Dermis blood vessel endothelial cell (primary cell): Measurements from ENCODE around the gene ATP5MK. TPM values are rescaled to one million over a fixed set of nuclear protein-coding genes. Genes with fewer than 3 reads are reported as not detected.
"Not testable (repeated sequence)": the region's sequence is repeated elsewhere in the genome, so short reads cannot be mapped to it uniquely, and the experiment has no call there.

Experiments
- DNase-seq: peaks from one replicate; pipeline ENCODE4 v3.0.0; 2010
- total RNA-seq: library from RNA; depleted of rRNA; stranded (reverse); fragments of >200 nt; gene quantifications from 2 replicates; pipeline ENCODE4 v1.2.3, GENCODE V29; 2014

The ATP5MK gene
- total RNA-seq, 1 donor from 2014 or later: 350 TPM

DNA sequence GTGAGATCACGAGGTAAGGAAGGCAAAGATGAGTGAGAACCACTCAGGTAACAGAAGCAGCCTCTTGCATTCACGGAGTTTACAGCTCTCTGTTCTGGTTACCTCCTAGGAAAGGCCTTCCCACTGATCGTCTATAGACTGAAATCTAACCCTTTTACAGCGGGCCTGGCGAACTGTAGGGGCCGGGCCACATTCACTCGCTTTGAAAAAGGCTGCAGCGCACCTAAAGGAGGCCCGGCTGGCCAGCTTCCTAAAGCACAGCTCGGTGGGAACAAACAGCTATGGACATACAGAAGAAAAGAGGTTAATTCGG lies 565 bp downstream of the ATP5MK start:
- DNase-seq: peak; percentile 37

DNA sequence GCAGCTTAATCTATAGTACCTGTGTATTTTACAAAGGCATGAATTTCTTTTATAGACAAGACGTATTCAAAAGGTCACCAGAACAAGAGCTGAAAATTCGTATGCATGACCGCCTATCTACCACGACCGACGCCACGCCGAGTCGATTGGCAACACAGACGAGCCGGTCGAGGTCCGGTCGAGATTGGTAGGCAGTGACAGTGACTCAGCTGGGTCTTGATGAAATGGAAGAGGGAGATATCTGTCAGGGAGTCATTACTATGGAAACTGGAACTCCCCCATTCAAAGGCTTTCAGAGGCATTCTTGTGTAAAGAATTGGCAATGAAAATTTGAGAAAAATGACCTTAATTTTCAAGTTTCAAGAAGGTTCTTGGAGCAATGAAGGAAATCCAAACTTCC lies 2.1 kb downstream of the ATP5MK start:
- no peak for DNase-seq

DNA sequence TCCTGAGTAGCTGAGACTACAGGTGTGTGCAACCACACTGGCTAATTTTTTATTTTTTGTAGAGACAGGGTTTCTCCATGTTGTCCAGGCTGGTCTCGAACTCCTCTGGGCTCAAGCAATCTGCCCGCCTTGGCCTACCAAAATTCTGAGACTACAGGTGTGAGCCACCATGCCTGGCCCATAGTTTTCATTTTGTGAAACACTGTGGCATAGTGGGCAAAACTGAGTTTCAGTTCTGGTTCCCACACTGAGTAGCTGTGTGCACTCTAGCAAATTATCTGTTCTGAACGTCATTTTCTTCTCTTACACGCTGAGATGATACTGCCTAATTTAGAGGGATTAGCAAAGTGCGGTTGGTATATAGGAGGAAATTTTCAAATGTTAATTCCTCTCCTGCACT lies 13.5 kb downstream of the ATP5MK start:
- no peak for DNase-seq

DNA sequence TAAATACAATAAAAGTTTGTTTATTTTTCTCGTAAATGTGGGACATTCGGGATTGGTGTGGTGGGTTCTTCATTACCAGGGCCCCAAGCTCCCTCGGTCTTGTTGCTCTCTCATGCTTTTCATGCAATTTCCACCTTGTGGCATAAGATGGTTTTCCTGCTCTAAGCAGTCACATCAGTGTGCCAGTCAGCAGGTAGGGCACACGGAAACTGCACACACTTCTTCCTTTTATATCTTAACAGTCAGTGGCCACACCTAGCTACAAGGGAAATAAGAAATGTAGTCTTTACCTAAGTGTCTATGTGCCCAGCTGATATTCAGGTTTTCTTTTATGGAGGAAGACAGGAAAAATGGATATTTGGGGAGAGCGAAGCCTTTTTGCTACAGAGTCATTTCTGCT lies 22.0 kb downstream of the ATP5MK start:
- DNase-seq: no peak

GRCh38 chr10:103373544-103373943 lies 22.7 kb downstream of the ATP5MK start:
- DNase-seq: no peak

DNA sequence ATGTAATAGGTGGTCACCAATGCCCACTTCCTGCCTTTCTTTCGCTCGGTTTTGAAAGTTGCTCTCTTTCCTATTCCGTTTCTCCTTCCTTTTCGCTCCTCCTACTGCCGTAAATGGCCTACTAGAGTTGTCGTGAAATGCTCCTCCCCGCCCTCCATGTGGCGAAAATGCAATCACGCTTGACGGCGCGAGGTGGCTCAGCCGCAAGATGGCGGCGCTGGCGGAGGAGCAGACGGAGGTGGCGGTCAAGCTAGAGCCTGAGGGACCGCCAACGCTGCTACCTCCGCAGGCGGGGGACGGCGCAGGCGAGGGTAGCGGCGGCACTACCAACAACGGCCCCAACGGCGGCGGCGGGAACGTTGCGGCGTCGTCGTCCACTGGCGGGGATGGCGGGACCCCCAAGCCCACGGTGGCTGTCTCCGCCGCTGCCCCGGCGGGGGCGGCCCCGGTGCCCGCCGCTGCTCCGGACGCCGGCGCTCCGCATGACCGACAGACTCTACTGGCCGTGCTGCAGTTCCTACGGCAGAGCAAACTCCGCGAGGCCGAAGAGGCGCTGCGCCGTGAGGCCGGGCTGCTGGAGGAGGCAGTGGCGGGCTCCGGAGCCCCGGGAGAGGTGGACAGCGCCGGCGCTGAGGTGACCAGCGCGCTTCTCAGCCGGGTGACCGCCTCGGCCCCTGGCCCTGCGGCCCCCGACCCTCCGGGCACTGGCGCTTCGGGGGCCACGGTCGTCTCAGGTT lies 28.3 kb downstream of the ATP5MK start, which contains the start of gene TAF5:
Gene TAF5, plus strand, starts transcription at position 195 of the 737 bp plus-strand sequence. Its CDS starts 14 bp downstream, at position 209.
- peak; percentile 97 for DNase-seq

GRCh38 chr10:103367379-103367781 lies 28.9 kb downstream of the ATP5MK start:
- no peak for DNase-seq

DNA sequence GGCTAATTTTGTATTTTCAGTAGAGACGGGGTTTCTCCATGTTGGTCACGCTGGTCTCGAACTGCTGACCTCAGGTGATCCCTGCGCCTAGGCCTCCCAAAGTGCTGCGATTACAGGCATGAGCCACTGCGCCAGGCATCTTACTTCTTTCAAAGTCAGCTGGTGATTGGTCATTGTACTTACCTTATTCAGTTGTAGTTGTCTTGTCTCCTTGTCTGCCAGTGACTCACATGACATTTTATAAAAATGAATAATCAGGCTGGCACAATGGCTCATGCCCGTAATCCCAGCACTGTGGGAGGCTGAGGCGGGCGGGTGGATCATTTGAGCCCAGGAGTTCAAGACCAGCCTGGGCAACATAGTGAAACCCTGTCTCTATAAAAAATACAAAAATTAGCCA lies 35.5 kb downstream of the ATP5MK start:
- not testable (repeated sequence) for DNase-seq

DNA sequence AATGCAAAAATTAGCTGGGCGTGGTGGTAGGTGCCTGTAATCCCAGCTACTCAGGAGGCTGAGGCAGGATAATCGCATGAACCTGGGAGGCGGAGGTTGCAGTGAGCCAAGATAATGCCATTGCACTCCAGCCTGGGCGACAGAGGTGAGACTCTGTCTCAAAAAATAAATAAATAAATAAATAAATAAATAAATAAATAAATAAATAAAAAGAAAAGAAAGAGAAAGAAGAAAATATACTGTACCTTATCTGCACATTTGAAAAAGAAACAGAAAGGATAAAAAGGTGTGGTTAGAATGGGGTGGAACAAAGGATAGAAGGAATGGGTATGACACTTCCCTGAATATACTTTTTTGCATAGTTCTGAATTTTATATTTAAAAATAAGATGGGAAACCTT lies 36.8 kb downstream of the ATP5MK start:
- not testable (repeated sequence) for DNase-seq

DNA sequence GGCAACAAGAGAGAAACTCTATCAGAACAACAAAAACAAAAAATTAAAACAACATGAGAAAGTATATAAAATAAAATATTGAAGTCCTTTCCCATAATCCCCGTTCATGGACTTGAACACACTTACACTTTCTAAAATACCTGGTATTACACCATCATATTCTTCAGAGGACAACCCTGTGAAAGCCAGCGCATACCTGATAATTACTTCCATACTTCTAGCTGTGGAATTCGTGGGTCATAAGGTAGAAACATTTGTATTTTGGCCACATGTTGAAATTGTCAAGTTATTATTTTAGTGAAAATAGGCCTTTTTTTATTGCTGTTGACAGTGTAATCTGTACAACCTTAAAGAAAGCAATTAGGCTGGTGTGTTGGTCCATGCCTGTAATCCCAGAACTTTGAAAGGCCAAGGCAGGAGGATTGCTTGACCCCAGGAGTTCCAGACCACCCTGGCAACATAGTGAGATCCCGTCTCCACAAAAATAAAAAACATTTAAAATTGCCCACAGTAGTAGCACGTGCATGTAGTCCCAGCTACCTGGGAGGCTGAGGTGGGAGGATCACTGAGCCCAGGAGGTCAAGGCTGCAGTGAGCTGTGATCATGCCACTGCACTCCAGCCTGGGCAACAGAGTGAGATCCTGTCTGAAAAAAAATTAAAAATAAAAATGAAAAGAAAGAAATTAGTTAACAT lies 40.2 kb downstream of the ATP5MK start:
- DNase-seq: no peak

- not testable (repeated sequence) for DNase-seq
These were observed 41.7 kb downstream of the ATP5MK start for GRCh38 chr10:103354567-103354966.

DNA sequence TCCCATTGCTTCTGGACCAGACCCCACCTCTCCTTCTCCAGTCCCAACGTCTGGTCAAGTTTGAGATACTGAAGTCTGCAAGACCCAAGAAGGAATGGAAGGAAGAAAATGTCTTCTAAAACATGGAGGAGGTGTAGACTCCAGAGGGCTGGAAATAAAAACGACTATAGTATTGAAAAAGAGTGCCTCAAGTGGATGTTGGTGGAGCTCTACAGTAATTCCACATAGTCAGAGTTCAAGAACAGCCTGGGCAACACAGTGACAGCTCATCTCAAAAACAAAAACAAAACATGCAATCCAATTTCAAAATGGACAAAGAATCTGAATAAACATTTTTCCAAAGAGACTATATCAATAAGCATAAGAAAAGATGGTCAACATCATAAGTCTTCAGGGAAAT lies 43.0 kb downstream of the ATP5MK start:
- DNase-seq: no peak

DNA sequence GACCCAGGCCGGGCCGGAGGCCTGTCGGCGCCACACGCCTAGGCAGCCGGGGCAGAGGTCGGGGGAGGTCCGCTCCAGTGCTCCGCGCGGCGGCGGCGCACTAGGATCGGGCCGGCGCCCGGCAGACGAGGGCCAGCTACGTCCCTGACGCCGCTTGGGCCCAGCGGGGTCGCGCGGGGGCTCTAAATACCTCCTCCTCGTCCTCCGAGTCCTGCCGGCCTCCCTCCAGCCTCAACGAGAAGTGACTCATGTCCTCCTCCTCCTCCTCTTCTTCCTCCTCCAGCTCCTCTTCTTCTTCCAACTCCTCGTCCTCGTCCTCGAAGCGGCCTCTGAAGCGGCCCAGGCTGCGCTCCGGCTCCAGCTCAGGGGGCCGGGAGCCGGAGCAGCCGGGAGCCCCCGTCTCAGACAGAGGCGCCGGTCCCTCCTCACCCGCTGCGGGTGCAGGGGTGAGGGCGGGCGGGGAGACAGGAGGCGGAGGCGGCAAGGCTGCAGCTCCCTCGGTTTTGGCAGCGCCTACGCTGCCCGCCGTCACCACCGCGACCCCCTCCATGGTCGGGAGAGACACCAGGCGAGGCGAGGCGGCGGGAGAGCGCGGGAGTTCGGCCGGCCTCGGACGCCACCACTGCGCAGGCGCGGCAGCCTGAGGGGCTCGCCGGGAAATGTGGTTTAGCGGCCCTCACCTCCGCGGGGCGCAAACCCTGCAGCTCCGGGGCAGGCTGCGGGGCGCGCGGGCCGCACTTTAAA lies 45.6 kb downstream of the ATP5MK start, which contains the start of gene PCGF6:
Gene PCGF6, minus strand, starts transcription at position 624 of the 744 bp plus-strand sequence. Its CDS starts 74 bp downstream, at position 550.
- DNase-seq: peak; percentile 89

- DNase-seq: peak; percentile 4
These were observed 46.1 kb downstream of the ATP5MK start for GRCh38 chr10:103350175-103350516.

Other genes with a start within 250 kb of the ATP5MK start
- gene NT5C2, start 203.2 kb downstream of the ATP5MK start, total RNA-seq: 80.2 and 83.2 TPM in 2 replicates
- 0.09 and 0.17 TPM in 2 replicates for gene RPEL1, start 150.6 kb downstream of the ATP5MK start, total RNA-seq
- 0.14 TPM in 1 of 2 replicates, not detected in the other for gene INA, start 119.3 kb downstream of the ATP5MK start, total RNA-seq
- gene PCGF6, start 45.3 kb downstream of the ATP5MK start, total RNA-seq: 13.3 and 14.3 TPM in 2 replicates
- gene TAF5, start 28.5 kb downstream of the ATP5MK start, total RNA-seq: 7.5 and 9.4 TPM in 2 replicates
- 41.5 and 50.5 TPM in 2 replicates for gene PDCD11, start 151 bp upstream of the ATP5MK start, total RNA-seq
- 18.4 and 27.9 TPM in 2 replicates for gene CALHM2, start 55.9 kb upstream of the ATP5MK start, total RNA-seq
- not detected in 2 replicates for gene CALHM1, start 62.4 kb upstream of the ATP5MK start, total RNA-seq
- not detected in 2 replicates for gene CALHM3, start 82.8 kb upstream of the ATP5MK start, total RNA-seq
- 0.19 TPM in 1 of 2 replicates, not detected in the other for gene NEURL1, start 97.2 kb upstream of the ATP5MK start, total RNA-seq